NCI-H460 (cell line): Measurements from ENCODE around the gene OCA2. TPM values are rescaled to one million over a fixed set of nuclear protein-coding genes. Genes with fewer than 3 reads are reported as not detected.
"Not testable (repeated sequence)": the region's sequence is repeated elsewhere in the genome, so short reads cannot be mapped to it uniquely, and the experiment has no call there.

Experiments used
- DNase-seq: peaks from one replicate; pipeline ENCODE4 v3.0.0-alpha.2; 2016; ENCODE audit warnings: low read depth; ENCODE audit errors: extremely low read depth
- total RNA-seq: library from RNA; depleted of rRNA; stranded (reverse); fragments of >200 nt; shearing (Covaris generic); gene quantifications from 2 replicates; pipeline ENCODE4 v1.2.3, GENCODE V29; 2014

The OCA2 gene
- total RNA-seq, 1 experiment from 2014 or later, result 0.40 TPM

DNA sequence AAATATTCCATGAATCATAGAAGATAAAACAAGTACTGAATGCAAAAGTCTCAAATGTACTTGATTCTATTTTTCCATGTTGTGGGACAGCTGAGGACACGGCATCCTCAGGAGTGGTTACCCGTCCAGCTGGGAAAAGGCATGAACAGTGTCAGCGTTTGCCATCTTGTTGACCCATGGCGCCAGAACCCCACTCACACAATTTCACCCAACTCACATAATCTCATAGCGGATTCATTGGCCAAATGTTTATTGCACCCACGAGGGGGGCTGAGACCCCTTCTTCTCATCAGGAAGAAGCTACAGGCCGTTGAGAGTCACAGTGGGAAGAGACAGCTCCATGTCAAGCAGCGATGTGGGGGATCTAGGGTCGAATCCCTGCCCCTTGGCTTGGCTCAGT, 72.9 kb downstream of the OCA2 start:
- DNase-seq, result no peak

- no peak for DNase-seq
Measured at GRCh38 chr15:28025413-28025812, 73.7 kb downstream of the OCA2 start.

DNA sequence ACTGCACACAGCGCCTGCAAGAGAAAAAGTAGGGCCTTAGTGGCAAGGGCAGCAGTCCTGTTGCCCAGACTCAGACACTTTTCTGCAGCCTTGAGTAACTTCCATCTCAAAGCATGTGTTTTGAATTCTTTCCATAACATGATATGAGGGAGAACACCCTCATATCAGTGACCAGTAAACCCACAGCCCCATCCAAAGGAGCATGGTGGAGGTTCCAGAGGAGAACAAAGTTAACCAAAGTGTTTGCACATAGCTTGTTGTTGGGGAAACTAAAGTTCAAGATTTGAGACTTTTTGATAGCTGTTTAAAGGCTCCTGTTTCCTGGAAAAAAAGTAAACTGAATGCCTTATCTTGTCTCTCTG, 74.2 kb downstream of the OCA2 start:
- no peak for DNase-seq

- no peak for DNase-seq
Measured at GRCh38 chr15:28023933-28024888, 74.9 kb downstream of the OCA2 start.

DNA sequence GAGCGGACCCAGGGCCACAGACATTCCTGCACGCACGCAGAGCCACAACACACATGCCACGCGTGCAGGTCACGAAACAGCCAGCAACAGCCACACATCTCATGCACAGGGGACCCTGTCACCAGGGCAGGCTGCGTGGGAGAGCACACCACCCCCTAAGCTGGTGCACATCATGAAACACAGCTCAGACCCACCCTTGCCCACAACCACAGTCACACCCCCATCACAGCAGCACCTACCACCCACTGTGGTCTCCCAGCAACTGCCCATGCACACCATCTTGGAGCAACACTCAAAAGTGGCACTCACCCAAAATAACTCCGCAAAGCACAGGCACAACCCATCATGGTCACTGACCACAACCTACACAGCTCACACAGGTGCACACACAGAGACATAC, 75.7 kb downstream of the OCA2 start:
- DNase-seq, result no peak

GRCh38 chr15:28022961-28023360, 76.2 kb downstream of the OCA2 start:
- no peak for DNase-seq

DNA sequence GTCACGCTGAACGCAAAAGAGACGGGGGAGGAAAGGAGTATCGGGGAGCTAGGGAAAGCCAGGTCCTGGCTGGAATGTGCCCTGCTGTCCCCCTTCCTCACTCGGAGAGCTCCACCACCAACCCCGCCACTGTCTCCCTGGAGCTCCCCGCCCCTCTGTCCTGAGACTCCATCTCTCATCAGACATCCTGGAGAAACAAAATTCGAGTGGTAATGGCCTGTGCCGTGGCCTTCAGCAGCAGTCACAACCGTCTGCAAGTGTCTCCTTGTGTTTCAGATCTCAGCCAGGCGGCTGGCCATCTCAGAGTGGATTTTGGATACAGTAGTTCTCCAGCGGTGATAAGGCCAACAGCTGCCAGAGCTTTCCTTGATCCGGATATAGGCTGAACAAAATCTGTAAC, 76.9 kb downstream of the OCA2 start:
- no peak for DNase-seq

- peak; percentile 4 for DNase-seq
Measured at GRCh38 chr15:28021281-28022039, 77.7 kb downstream of the OCA2 start.

GRCh38 chr15:28020644-28021043, 78.5 kb downstream of the OCA2 start:
- DNase-seq, result no peak

DNA sequence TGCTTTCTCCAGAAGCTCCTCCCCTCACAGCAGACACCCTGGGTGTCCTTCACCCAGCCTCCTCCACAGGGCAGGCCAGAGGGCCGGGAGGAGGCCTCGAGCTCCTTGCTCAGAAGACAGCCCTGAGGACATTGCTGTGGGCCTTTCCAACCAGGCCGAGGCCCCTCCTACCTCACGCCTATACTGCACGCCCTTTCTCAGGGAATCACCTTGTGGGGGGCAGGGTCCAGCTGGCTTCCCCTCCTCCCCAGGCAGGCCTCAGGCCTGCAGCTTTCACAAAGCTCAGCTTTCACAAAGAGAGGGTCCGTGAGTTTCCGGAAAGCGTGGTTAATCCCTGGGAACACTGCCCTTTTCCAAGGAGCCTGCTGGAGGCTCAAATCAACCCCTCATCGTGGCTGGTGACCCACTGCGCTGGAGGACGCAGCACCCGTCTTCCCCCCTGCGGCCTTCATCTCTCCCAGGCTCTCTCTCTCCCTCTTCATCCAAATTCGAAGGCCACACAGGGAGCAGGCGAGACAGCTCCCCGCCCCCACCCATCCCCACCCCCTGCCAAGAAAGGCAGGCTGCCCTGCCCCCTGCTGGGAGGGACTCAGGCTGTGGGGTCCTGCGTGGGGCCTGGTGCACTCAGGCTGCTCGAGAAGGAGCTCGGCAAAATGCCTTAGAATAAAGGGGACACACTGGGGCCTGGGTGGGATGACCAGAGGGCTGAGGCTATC, 79.4 kb downstream of the OCA2 start:
- DNase-seq, result no peak

DNA sequence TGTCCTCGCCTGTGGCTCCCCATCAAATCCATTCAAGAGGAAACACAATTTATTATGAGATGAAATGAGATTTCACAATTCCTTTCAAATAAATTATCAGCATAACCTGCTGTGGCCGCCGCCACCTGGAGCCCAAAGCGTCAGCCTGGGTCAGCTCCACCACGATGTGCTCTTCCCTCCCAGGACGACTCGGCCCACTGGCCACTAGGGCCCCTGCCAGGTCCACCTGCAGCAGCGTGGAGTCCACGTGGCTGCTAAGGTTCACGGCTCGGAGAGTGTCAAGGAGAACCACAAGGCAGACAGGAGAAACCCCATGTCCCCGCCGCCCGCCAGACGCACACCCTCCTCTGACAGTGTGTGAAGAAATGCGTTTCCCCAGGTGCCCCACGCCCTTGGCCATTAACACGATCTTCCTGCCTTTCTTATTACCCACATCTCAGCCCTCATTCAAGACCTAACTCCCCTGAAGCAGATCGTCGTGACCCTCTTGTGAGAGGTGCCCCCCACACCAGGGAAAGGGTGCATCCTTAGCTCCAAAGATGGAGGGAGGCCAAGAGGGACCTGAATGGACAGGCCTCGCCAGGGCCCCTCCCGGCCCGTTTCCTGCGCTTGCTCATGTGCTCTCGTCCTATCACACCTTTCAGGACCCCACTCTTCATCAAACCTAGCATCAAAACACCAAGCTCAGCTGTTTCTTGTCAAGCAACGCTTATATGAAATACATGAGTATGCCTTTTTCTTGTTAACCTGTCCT, 80.6 kb downstream of the OCA2 start:
- DNase-seq, result no peak

- peak; percentile 8 for DNase-seq
Measured at GRCh38 chr15:28017423-28017924, 81.6 kb downstream of the OCA2 start.

- DNase-seq, result no peak
Measured at GRCh38 chr15:28015855-28016254, 83.3 kb downstream of the OCA2 start.

GRCh38 chr15:28014623-28015200, 84.4 kb downstream of the OCA2 start:
- no peak for DNase-seq

DNA sequence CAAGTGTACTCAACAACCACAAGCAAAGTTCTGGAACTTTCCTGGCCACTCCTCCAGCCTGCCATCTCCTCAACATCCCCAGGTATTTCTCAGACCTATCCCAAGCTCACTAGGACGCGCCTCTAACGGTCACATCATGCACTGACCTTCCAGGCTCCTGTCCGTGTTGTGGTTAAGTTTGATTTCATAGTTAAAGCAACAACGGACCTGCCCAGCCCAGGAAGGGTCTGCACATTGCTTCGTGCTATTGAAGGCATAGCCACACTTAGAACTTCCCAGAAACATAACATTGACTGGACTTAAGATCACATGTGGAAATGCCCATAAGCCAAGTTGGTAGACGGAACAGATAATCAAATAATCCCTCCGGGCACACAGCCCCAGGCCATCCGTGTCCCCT, 85.1 kb downstream of the OCA2 start:
- no peak for DNase-seq

DNA sequence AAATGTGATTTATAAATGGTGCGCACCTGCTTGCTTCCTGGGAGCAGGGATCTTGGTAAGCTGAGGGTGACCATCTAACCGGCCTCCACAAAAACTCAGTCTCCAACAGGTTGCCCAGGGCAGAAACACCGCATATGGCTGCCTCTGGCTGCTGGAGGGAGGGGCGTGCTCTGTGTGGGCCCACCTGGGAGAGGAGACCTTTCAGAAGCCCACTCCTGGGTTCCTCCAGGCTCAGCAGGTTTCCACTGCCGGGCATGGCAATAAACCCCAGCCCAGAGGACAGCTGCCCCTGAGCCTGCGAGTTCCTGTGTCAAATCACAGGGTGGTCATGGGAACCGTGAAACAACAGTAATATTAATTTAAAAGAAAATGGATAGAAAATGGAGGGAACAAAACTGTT, 85.6 kb downstream of the OCA2 start:
- no peak for DNase-seq

GRCh38 chr15:28012231-28012630, 86.9 kb downstream of the OCA2 start:
- no peak for DNase-seq

- DNase-seq, result not testable (repeated sequence)
Measured at GRCh38 chr15:28008175-28008574, 90.9 kb downstream of the OCA2 start.

- no peak for DNase-seq
Measured at GRCh38 chr15:28006116-28006905, 92.8 kb downstream of the OCA2 start.
